SK-N-SH (cell line): ENCODE measurements around the gene FRMD8. TPM values are rescaled to one million over a fixed set of nuclear protein-coding genes. Genes with fewer than 3 reads are reported as not detected.

Source experiments
- CTCF ChIA-PET: fragments of 300-600, 350-600 bp; formaldehyde crosslinking; extraction: SDS; loops from one replicate; lab custom pipeline; 2021; lab: Yijun Ruan, JAX
- POLR2A ChIA-PET: fragments of 350-600 bp; sonication (Branson Sonifier 250); formaldehyde crosslinking; extraction: SDS; loops from one replicate; lab custom pipeline; 2020; ENCODE audit warnings: antibody characterized with exemption, inconsistent platforms; lab: Yijun Ruan, JAX
- DNase-seq: peaks from one replicate; pipeline ENCODE4 v3.0.0; 2012
- H2AFZ ChIP-seq: fragments of 200-600 bp; sonication (generic); 2 replicates; pipeline ENCODE4 v1.8.1; 2016; ENCODE audit warnings: antibody characterized with exemption, mild to moderate bottlenecking, low read depth
- H3F3A ChIP-seq: fragments of 200-600 bp; sonication (generic); replicated peaks from 2 replicates; pipeline ENCODE3; 2016; ENCODE audit warnings: antibody characterized with exemption, mild to moderate bottlenecking; ENCODE audit not compliant: insufficient read depth
- H3K27ac ChIP-seq, 2 experiments: fragments of 200-500 bp in 1 of 2; fragments of 200-600 bp in 1 of 2; sonication (Bioruptor generic) in 1 of 2; sonication (generic), shearing (Covaris generic) in 1 of 2; 2 replicates each; pipeline versions ENCODE4 v1.5.1 to v1.6.1; 2014 to 2016; ENCODE audit warnings: low read depth in 2 of 2, inconsistent platforms in 1 of 2, low read length in 1 of 2, mild to moderate bottlenecking in 1 of 2, mixed read lengths in 1 of 2
- H3K27me3 ChIP-seq: fragments of 200-600 bp; sonication (generic), shearing (Covaris generic); 2 replicates; pipeline ENCODE4 v1.6.1; 2016; ENCODE audit warnings: mixed run types; ENCODE audit not compliant: insufficient read depth
- H3K36me3 ChIP-seq, 2 experiments: fragments of 200-500 bp in 1 of 2; fragments of 200-600 bp in 1 of 2; sonication (Bioruptor generic) in 1 of 2; sonication (generic) in 1 of 2; replicated peaks in 1 of 2; 2 replicates each; pipeline versions ENCODE3 to v1.5.1; 2014 to 2016; ENCODE audit warnings: low read length in 1 of 2, mild to moderate bottlenecking in 1 of 2; ENCODE audit not compliant: insufficient read depth in 2 of 2, control insufficient read depth in 1 of 2
- H3K4me1 ChIP-seq, 2 experiments: fragments of 200-500 bp in 1 of 2; fragments of 200-600 bp in 1 of 2; sonication (Bioruptor generic) in 1 of 2; sonication (generic), shearing (Covaris generic) in 1 of 2; 2 replicates each; pipeline versions ENCODE4 v1.5.1 to v1.6.1; 2014 to 2016; ENCODE audit warnings: low read depth in 1 of 2, low read length in 1 of 2, mixed run types in 1 of 2; ENCODE audit not compliant: insufficient read depth in 2 of 2, control insufficient read depth in 1 of 2
- H3K4me2 ChIP-seq: fragments of 200-600 bp; sonication (generic), shearing (Covaris generic); 2 replicates; pipeline ENCODE4 v1.6.1; 2017; ENCODE audit warnings: mixed run types
- H3K4me3 ChIP-seq, 2 experiments: fragments of 200-500 bp in 1 of 2; fragments of 200-600 bp in 1 of 2; sonication (Bioruptor generic) in 1 of 2; sonication (generic), shearing (Covaris generic) in 1 of 2; 2 replicates each; pipeline versions ENCODE4 v1.5.1 to v1.8.1; 2014 to 2016; ENCODE audit warnings: low read depth in 2 of 2, inconsistent platforms in 1 of 2, low read length in 1 of 2, mild to moderate bottlenecking in 1 of 2, mixed read lengths in 1 of 2, moderate library complexity in 1 of 2
- H3K79me2 ChIP-seq: fragments of 200-600 bp; sonication (generic); 2 replicates; pipeline ENCODE4 v1.8.1; 2017; ENCODE audit warnings: mild to moderate bottlenecking; ENCODE audit not compliant: insufficient read depth
- H3K9ac ChIP-seq: fragments of 200-600 bp; sonication (generic); 2 replicates; pipeline ENCODE4 v1.6.1; 2017; ENCODE audit warnings: mixed run types
- H3K9me2 ChIP-seq: fragments of 200-600 bp; sonication (generic); 2 replicates; pipeline ENCODE4 v1.6.1; 2017; ENCODE audit warnings: mixed run types
- H3K9me3 ChIP-seq: fragments of 200-600 bp; sonication (generic); 2 replicates; pipeline ENCODE4 v1.6.1; 2017; ENCODE audit warnings: mixed run types, mild to moderate bottlenecking, moderate library complexity
- H4K20me1 ChIP-seq: fragments of 200-600 bp; sonication (generic); 2 replicates; pipeline ENCODE4 v1.6.1; 2017; ENCODE audit warnings: mild to moderate bottlenecking, mixed run types; ENCODE audit not compliant: insufficient read depth
- EP300 ChIP-seq, 2 experiments: IDR thresholded peaks; 2 replicates each; pipeline versions ENCODE4 v1.4.0 to v1.6.1; 2012; ENCODE audit warnings: borderline replicate concordance in 1 of 2, low read depth in 1 of 2, low read length in 1 of 2
- FOSL2 ChIP-seq: IDR thresholded peaks from 2 replicates; pipeline ENCODE4 v1.4.0; 2012; ENCODE audit warnings: low read depth, mild to moderate bottlenecking, moderate library complexity, borderline replicate concordance
- FOXJ3 ChIP-seq: sonication (generic); formaldehyde crosslinking; IDR thresholded peaks from 2 replicates; pipeline ENCODE4 v1.5.1; 2020; ENCODE audit warnings: mild to moderate bottlenecking, missing genetic modification reagents
- FOXM1 ChIP-seq: IDR thresholded peaks from 2 replicates; pipeline ENCODE4 v1.4.0; 2012; ENCODE audit warnings: low read depth, mild to moderate bottlenecking
- GABPA ChIP-seq: IDR thresholded peaks from 2 replicates; pipeline ENCODE4 v1.4.0; 2012; ENCODE audit warnings: low read depth, mild to moderate bottlenecking
- IRF3 ChIP-seq: fragments of 150-350 bp; IDR thresholded peaks from 2 replicates; pipeline ENCODE4 v1.6.1; 2016; ENCODE audit warnings: mild to moderate bottlenecking, low read depth, low read length
- MXI1 ChIP-seq: IDR thresholded peaks from 2 replicates; pipeline ENCODE4 v1.6.1; 2012; ENCODE audit warnings: mild to moderate bottlenecking, low read depth, low read length, improper control_type of control experiment
- NFIC ChIP-seq: IDR thresholded peaks from 2 replicates; pipeline ENCODE4 v1.4.0; 2012; ENCODE audit warnings: borderline replicate concordance
- RAD21 ChIP-seq: IDR thresholded peaks from 2 replicates; pipeline ENCODE4 v1.6.1; 2012; ENCODE audit warnings: mild to moderate bottlenecking, low read length
- RCOR1 ChIP-seq: fragments of 150-350 bp; IDR thresholded peaks from 2 replicates; pipeline ENCODE4 v1.6.1; 2017; ENCODE audit warnings: antibody characterized with exemption, low read length
- SMC3 ChIP-seq: IDR thresholded peaks from 2 replicates; pipeline ENCODE4 v1.6.1; 2012; ENCODE audit warnings: low read depth, low read length, improper control_type of control experiment
- TEAD4 ChIP-seq: IDR thresholded peaks from 2 replicates; pipeline ENCODE4 v1.4.0; 2012; ENCODE audit warnings: mild to moderate bottlenecking, borderline replicate concordance; ENCODE audit not compliant: insufficient read depth
- USF2 ChIP-seq: fragments of 150-350 bp; IDR thresholded peaks from 2 replicates; pipeline ENCODE4 v1.6.1; 2017; ENCODE audit warnings: antibody characterized with exemption, low read length, low read depth, borderline replicate concordance
- YY1 ChIP-seq: IDR thresholded peaks from 2 replicates; pipeline ENCODE4 v1.4.0; 2012; ENCODE audit warnings: low read depth, mild to moderate bottlenecking
- WGBS: methylation state at CpG from one replicate; pipeline ENCODE4 v1.1.6; 2017; ENCODE audit warnings: low lambda C conversion rate; 5-methylcytosine and 5-hydroxymethylcytosine counted together
- polyA plus RNA-seq, 3 experiments: library from polyadenylated mRNA; depleted of rRNA; stranded (reverse); fragments of >200 nt; gene quantifications; 2 replicates each; pipeline ENCODE4 v1.2.3, GENCODE V29; 2012
- TF ChIP-seq, protein P1 (sequence below): IDR thresholded peaks from 2 replicates; pipeline ENCODE4; 2012
- TF ChIP-seq, protein P2 (sequence below): IDR thresholded peaks from 2 replicates; pipeline ENCODE4 v1.6.1; 2012; ENCODE audit warnings: mild to moderate bottlenecking, low read depth, low read length, moderate library complexity
- TF ChIP-seq, protein P3 (sequence below): IDR thresholded peaks from 2 replicates; pipeline ENCODE4 v1.4.0; 2012; ENCODE audit warnings: low read depth, borderline replicate concordance

Gene FRMD8
- polyA plus RNA-seq, 1 of the 3 experiments (the other 2 are of a cell fraction): 19.0 TPM

DNA sequence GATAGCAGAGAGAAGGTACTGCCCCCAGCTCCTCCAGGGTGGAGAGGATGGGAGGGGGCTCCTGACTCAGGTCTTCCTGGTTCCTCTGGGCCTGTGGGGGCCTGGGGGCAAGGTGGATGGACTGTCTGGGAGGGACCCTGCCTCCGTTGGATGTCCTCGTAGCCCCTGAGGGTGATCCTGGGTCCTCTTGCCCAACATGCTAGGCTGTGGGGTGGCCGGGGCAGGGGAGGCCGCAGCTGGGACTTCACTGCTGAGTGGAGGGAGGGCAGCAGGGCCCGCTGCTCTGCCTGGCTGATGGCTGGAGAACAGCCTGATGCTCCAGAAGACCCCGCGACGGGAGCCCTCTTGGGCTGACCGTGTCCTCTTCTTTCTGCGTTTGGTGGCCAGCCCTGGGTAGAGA lies 13.4 kb downstream of the FRMD8 start:
- no peaks in the 10 kb centered on the region for H3K9me3 ChIP-seq
- H3F3A ChIP-seq: peaks cover 3% of the 10 kb centered on the region
- DNase-seq: no peak
- TF ChIP-seq SMC3 (no peak), EP300 (IDR thresholded peaks at IDR 0.05; ENCODE audit: borderline replicate concordance in 1 of 2, low read depth in 1 of 2, low read length in 1 of 2) (no peak), TEAD4 (no peak), FOSL2 (no peak), YY1 (no peak), FOXJ3 (CRISPR knock-in tag) (no peak), USF2 (no peak), FOXM1 (no peak), MXI1 (no peak)
- TF ChIP-seq, protein P1, sequence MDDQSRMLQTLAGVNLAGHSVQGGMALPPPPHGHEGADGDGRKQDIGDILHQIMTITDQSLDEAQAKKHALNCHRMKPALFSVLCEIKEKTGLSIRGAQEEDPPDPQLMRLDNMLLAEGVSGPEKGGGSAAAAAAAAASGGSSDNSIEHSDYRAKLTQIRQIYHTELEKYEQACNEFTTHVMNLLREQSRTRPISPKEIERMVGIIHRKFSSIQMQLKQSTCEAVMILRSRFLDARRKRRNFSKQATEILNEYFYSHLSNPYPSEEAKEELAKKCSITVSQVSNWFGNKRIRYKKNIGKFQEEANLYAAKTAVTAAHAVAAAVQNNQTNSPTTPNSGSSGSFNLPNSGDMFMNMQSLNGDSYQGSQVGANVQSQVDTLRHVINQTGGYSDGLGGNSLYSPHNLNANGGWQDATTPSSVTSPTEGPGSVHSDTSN: no peak
- H2AFZ ChIP-seq: no peak overlapping the region
- POLR2A ChIA-PET: no interaction called here
- H3K4me3 ChIP-seq: no peak overlapping the region
- no peak overlapping the region for H3K27ac ChIP-seq
- no peaks in the 10 kb centered on the region for H3K9me2 ChIP-seq
- no peak overlapping the region for H3K9ac ChIP-seq
- no peak overlapping the region for H3K4me2 ChIP-seq
- CTCF ChIA-PET: interaction anchor here (1.4 to 7.0 kb wide), 2 partner anchors 16 to 69 kb away, joined by 3 to 40 read pairs; no protein-coding TSS in a partner anchor
- 87% methylated on average over 3 of the region's 10 CpGs for WGBS
- H3K4me1 ChIP-seq: no peaks in the 10 kb centered on the region
- no peaks in the 10 kb centered on the region for H4K20me1 ChIP-seq
- no peaks in the 10 kb centered on the region for H3K27me3 ChIP-seq
- H3K79me2 ChIP-seq: peaks cover 3% of the 10 kb centered on the region; the same call in 1 of the 2 replicates
- peaks cover 7 to 24% of the 10 kb centered on the region in 2 experiments for H3K36me3 ChIP-seq

- no peak for DNase-seq
- H3K4me3 ChIP-seq: no peak overlapping the region
- ChIA-PET POLR2A (no interaction called here), CTCF (interaction anchor here (1.4 to 7.0 kb wide), 2 partner anchors 15 to 69 kb away, joined by 3 to 40 read pairs; no protein-coding TSS in a partner anchor)
- 96% methylated on average over 13 of the region's 17 CpGs for WGBS
- no peaks in the 10 kb centered on the region for H3K4me1 ChIP-seq
- peaks cover 13 to 24% of the 10 kb centered on the region in 2 experiments for H3K36me3 ChIP-seq
- H3K4me2 ChIP-seq: no peak overlapping the region
- H2AFZ ChIP-seq: no peak overlapping the region
- H3K9me3 ChIP-seq: no peaks in the 10 kb centered on the region
- no peaks in the 10 kb centered on the region for H3K27me3 ChIP-seq
- H3K27ac ChIP-seq: no peak overlapping the region
- peaks cover 3% of the 10 kb centered on the region for H3F3A ChIP-seq
- no peaks in the 10 kb centered on the region for H4K20me1 ChIP-seq
- no peaks in the 10 kb centered on the region for H3K79me2 ChIP-seq
- H3K9ac ChIP-seq: no peak overlapping the region
- no peaks in the 10 kb centered on the region for H3K9me2 ChIP-seq
- TF ChIP-seq, protein P2, sequence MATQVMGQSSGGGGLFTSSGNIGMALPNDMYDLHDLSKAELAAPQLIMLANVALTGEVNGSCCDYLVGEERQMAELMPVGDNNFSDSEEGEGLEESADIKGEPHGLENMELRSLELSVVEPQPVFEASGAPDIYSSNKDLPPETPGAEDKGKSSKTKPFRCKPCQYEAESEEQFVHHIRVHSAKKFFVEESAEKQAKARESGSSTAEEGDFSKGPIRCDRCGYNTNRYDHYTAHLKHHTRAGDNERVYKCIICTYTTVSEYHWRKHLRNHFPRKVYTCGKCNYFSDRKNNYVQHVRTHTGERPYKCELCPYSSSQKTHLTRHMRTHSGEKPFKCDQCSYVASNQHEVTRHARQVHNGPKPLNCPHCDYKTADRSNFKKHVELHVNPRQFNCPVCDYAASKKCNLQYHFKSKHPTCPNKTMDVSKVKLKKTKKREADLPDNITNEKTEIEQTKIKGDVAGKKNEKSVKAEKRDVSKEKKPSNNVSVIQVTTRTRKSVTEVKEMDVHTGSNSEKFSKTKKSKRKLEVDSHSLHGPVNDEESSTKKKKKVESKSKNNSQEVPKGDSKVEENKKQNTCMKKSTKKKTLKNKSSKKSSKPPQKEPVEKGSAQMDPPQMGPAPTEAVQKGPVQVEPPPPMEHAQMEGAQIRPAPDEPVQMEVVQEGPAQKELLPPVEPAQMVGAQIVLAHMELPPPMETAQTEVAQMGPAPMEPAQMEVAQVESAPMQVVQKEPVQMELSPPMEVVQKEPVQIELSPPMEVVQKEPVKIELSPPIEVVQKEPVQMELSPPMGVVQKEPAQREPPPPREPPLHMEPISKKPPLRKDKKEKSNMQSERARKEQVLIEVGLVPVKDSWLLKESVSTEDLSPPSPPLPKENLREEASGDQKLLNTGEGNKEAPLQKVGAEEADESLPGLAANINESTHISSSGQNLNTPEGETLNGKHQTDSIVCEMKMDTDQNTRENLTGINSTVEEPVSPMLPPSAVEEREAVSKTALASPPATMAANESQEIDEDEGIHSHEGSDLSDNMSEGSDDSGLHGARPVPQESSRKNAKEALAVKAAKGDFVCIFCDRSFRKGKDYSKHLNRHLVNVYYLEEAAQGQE: no peak
- TF ChIP-seq USF2 (no peak), IRF3 (no peak), NFIC (no peak), FOSL2 (no peak), EP300 (IDR thresholded peaks at IDR 0.05; ENCODE audit: borderline replicate concordance in 1 of 2, low read depth in 1 of 2, low read length in 1 of 2) (no peak), RAD21 (no peak), RCOR1 (no peak), GABPA (no peak)
- TF ChIP-seq, protein P3, sequence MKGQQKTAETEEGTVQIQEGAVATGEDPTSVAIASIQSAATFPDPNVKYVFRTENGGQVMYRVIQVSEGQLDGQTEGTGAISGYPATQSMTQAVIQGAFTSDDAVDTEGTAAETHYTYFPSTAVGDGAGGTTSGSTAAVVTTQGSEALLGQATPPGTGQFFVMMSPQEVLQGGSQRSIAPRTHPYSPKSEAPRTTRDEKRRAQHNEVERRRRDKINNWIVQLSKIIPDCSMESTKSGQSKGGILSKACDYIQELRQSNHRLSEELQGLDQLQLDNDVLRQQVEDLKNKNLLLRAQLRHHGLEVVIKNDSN: no peak
These were observed 14.1 kb downstream of the FRMD8 start for GRCh38 chr11:65400307-65401072.
